NCI-H748 treated with DMSO at 0.1 percent for 48 hours (cell line): ENCODE results near the gene KIF1A.

Source experiments
- DNase-seq: peaks from one replicate; lab custom pipeline; 2025; lab: John Stamatoyannopoulos, UW

Gene KIF1A

GRCh38 chr2:240767341-240767740, 52.7 kb downstream of the KIF1A start:
- DNase-seq = no peak

- DNase-seq = no peak
Observed at GRCh38 chr2:240766072-240766471, 53.9 kb downstream of the KIF1A start.

GRCh38 chr2:240765007-240765406, 55.0 kb downstream of the KIF1A start:
- no peak for DNase-seq

GRCh38 chr2:240764605-240765004, 55.4 kb downstream of the KIF1A start:
- no peak for DNase-seq

GRCh38 chr2:240762971-240763370, 57.0 kb downstream of the KIF1A start:
- no peak for DNase-seq

GRCh38 chr2:240762249-240762648, 57.8 kb downstream of the KIF1A start:
- DNase-seq = no peak

- no peak for DNase-seq
Observed at GRCh38 chr2:240760576-240761246, 59.3 kb downstream of the KIF1A start.

GRCh38 chr2:240760121-240760520, 59.9 kb downstream of the KIF1A start:
- DNase-seq = no peak

GRCh38 chr2:240759459-240759858, 60.6 kb downstream of the KIF1A start:
- no peak for DNase-seq

GRCh38 chr2:240757086-240757614, 62.9 kb downstream of the KIF1A start:
- no peak for DNase-seq

GRCh38 chr2:240752209-240752608, 67.8 kb downstream of the KIF1A start:
- DNase-seq = no peak

- no peak for DNase-seq
Observed at GRCh38 chr2:240750409-240750808, 69.6 kb downstream of the KIF1A start.

GRCh38 chr2:240749516-240749915, 70.5 kb downstream of the KIF1A start:
- no peak for DNase-seq

- no peak for DNase-seq
Observed at GRCh38 chr2:240747256-240747655, 72.8 kb downstream of the KIF1A start.

GRCh38 chr2:240746671-240747070, 73.3 kb downstream of the KIF1A start:
- no peak for DNase-seq

GRCh38 chr2:240745962-240746361, 74.1 kb downstream of the KIF1A start:
- no peak for DNase-seq

- DNase-seq = no peak
Observed at GRCh38 chr2:240745456-240745855, 74.6 kb downstream of the KIF1A start.

- DNase-seq = no peak
Observed at GRCh38 chr2:240742602-240743095, 77.4 kb downstream of the KIF1A start.

- DNase-seq = no peak
Observed at GRCh38 chr2:240741091-240741490, 78.9 kb downstream of the KIF1A start.

GRCh38 chr2:240739797-240740196, 80.2 kb downstream of the KIF1A start:
- DNase-seq = no peak

- no peak for DNase-seq
Observed at GRCh38 chr2:240737958-240738357, 82.1 kb downstream of the KIF1A start.

- no peak for DNase-seq
Observed at GRCh38 chr2:240737512-240737911, 82.5 kb downstream of the KIF1A start.

- no peak for DNase-seq
Observed at GRCh38 chr2:240736281-240737250, 83.5 kb downstream of the KIF1A start.
